Astrocyte (in vitro differentiated cells and primary cell): ENCODE results near the gene PCSK5. TPM values are rescaled to one million over a fixed set of nuclear protein-coding genes. Genes with fewer than 3 reads are reported as not detected.

ENCODE experiments used
- DNase-seq: peaks from one replicate; pipeline ENCODE4 v3.0.0-alpha.2; 2010; ENCODE audit warnings: low read depth
- FAIRE-seq: peaks from 2 replicates; lab custom pipeline; 2011; peaks lifted over from hg19 to GRCh38; lab: Jason Lieb, UNC
- H2AFZ ChIP-seq: 2 replicates; pipeline ENCODE4 v1.6.0; 2012; ENCODE audit warnings: low read depth, low read length, inconsistent platforms
- H3K27ac ChIP-seq: 2 replicates; pipeline ENCODE4 v1.5.1; 2011; ENCODE audit warnings: low read depth, low read length, inconsistent platforms
- H3K27me3 ChIP-seq: 2 replicates; pipeline ENCODE4 v1.6.0; 2011; ENCODE audit warnings: low read length, inconsistent platforms; ENCODE audit not compliant: insufficient read depth
- H3K36me3 ChIP-seq: 2 replicates; pipeline ENCODE4 v1.5.1; 2011; ENCODE audit warnings: low read length, inconsistent platforms; ENCODE audit not compliant: insufficient read depth
- H3K4me1 ChIP-seq: 2 replicates; pipeline ENCODE4 v1.5.1; 2011; ENCODE audit warnings: low read length, inconsistent platforms; ENCODE audit not compliant: insufficient read depth
- H3K4me2 ChIP-seq: 2 replicates; pipeline ENCODE4 v1.6.0; 2012; ENCODE audit warnings: low read length, inconsistent platforms
- H3K4me3 ChIP-seq: 2 replicates; pipeline ENCODE4 v1.5.1; 2011; ENCODE audit warnings: low read depth, mild to moderate bottlenecking, low read length, inconsistent platforms; ENCODE audit not compliant: insufficient read depth
- H3K79me2 ChIP-seq: 2 replicates; pipeline ENCODE4 v1.6.0; 2012; ENCODE audit warnings: mild to moderate bottlenecking, low read length, inconsistent platforms; ENCODE audit not compliant: insufficient read depth
- H3K9ac ChIP-seq: 2 replicates; pipeline ENCODE4 v1.6.0; 2012; ENCODE audit warnings: mild to moderate bottlenecking, low read length, inconsistent platforms
- H3K9me3 ChIP-seq: 2 replicates; pipeline ENCODE4 v1.5.1; 2012; ENCODE audit warnings: low read depth, mild to moderate bottlenecking, low read length, inconsistent platforms; ENCODE audit not compliant: insufficient read depth
- H4K20me1 ChIP-seq: 2 replicates; pipeline ENCODE4 v1.6.0; 2012; ENCODE audit warnings: low read length, inconsistent platforms; ENCODE audit not compliant: insufficient read depth
- H3K27ac Mint-ChIP-seq: one replicate; pipeline ENCODE4 v1.8.0; 2021; ENCODE audit warnings: mild to moderate bottlenecking, mixed read lengths; ENCODE audit not compliant: unreplicated experiment
- H3K27me3 Mint-ChIP-seq: one replicate; pipeline ENCODE4 v1.8.0; 2021; ENCODE audit warnings: low read depth, mixed read lengths; ENCODE audit not compliant: unreplicated experiment
- H3K36me3 Mint-ChIP-seq: one replicate; pipeline ENCODE4 v1.8.0; 2021; ENCODE audit warnings: low read depth, mixed read lengths; ENCODE audit not compliant: unreplicated experiment
- H3K4me1 Mint-ChIP-seq: one replicate; pipeline ENCODE4 v1.8.0; 2021; ENCODE audit warnings: low read depth, mixed read lengths; ENCODE audit not compliant: unreplicated experiment
- H3K4me3 Mint-ChIP-seq: one replicate; pipeline ENCODE4 v1.8.0; 2021; ENCODE audit warnings: mild to moderate bottlenecking, moderate library complexity, mixed read lengths; ENCODE audit not compliant: unreplicated experiment
- H3K9me3 Mint-ChIP-seq: one replicate; pipeline ENCODE4 v1.8.0; 2021; ENCODE audit warnings: mild to moderate bottlenecking, mixed read lengths; ENCODE audit not compliant: unreplicated experiment
- CTCF ChIP-seq: IDR thresholded peaks from 2 replicates; pipeline ENCODE4 v1.5.1; 2011; ENCODE audit warnings: low read depth, mild to moderate bottlenecking, inconsistent platforms, low read length, moderate library complexity; ENCODE audit not compliant: insufficient read depth
- EZH2 ChIP-seq: IDR thresholded peaks from 2 replicates; pipeline ENCODE4 v1.6.1; 2012; ENCODE audit warnings: mild to moderate bottlenecking, low read length, inconsistent platforms; ENCODE audit not compliant: insufficient read depth
- total RNA-seq: library from RNA; stranded (reverse); gene quantifications from 2 replicates; pipeline ENCODE4 v1.2.1, GENCODE V29; 2021

The PCSK5 gene
- total RNA-seq, 1 donor from 2014 or later: 13.1 TPM

- Mint-ChIP-seq H3K27ac (no peak overlapping the region), H3K9me3 (no peaks in the 10 kb centered on the region), H3K4me1 (peaks cover 4% of the 10 kb centered on the region), H3K4me3 (no peak overlapping the region), H3K27me3 (no peaks in the 10 kb centered on the region), H3K36me3 (no peaks in the 10 kb centered on the region)
- H3K79me2 ChIP-seq: no peaks in the 10 kb centered on the region
- H3K36me3 ChIP-seq: no peaks in the 10 kb centered on the region
- no peaks in the 10 kb centered on the region for H3K27me3 ChIP-seq
- FAIRE-seq (no peak), DNase-seq (no peak)
- no peaks in the 10 kb centered on the region for H4K20me1 ChIP-seq
- no peak for TF ChIP-seq CTCF
- TF ChIP-seq EZH2: no peak
- no peak overlapping the region for H3K4me3 ChIP-seq
- no peak overlapping the region for H3K4me2 ChIP-seq
- H3K9me3 ChIP-seq: no peaks in the 10 kb centered on the region
- H3K27ac ChIP-seq: no peak overlapping the region
- no peaks in the 10 kb centered on the region for H3K4me1 ChIP-seq
- no peak overlapping the region for H3K9ac ChIP-seq
- no peak overlapping the region for H2AFZ ChIP-seq
Measured at GRCh38 chr9:75873712-75874111, 16.8 kb upstream of the PCSK5 start.

- no peak overlapping the region for H3K4me3 Mint-ChIP-seq
- Histone ChIP-seq H3K27me3 (no peaks in the 10 kb centered on the region), H3K9me3 (no peaks in the 10 kb centered on the region), H3K36me3 (no peaks in the 10 kb centered on the region), H4K20me1 (no peaks in the 10 kb centered on the region), H2AFZ (no peak overlapping the region), H3K9ac (no peak overlapping the region), H3K4me3 (no peak overlapping the region), H3K79me2 (no peaks in the 10 kb centered on the region), H3K4me2 (no peak overlapping the region), H3K27ac (no peak overlapping the region), H3K4me1 (peaks cover 6% of the 10 kb centered on the region)
- no peak for FAIRE-seq
- H3K27ac Mint-ChIP-seq: no peak overlapping the region
- no peaks in the 10 kb centered on the region for H3K9me3 Mint-ChIP-seq
- H3K27me3 Mint-ChIP-seq: no peaks in the 10 kb centered on the region
- TF ChIP-seq EZH2 (no peak), CTCF (no peak)
- no peaks in the 10 kb centered on the region for H3K36me3 Mint-ChIP-seq
- no peak for DNase-seq
- H3K4me1 Mint-ChIP-seq: peaks cover 15% of the 10 kb centered on the region
Measured at GRCh38 chr9:75876999-75877640, 13.4 kb upstream of the PCSK5 start.

GRCh38 chr9:75878488-75878860, 12.0 kb upstream of the PCSK5 start:
- H4K20me1 ChIP-seq: no peaks in the 10 kb centered on the region
- H3K9me3 Mint-ChIP-seq: no peaks in the 10 kb centered on the region

More at GRCh38 chr9:75878488-75878860, 12.0 kb upstream of the PCSK5 start:
- H2AFZ ChIP-seq: no peak overlapping the region
- TF ChIP-seq EZH2: no peak
- no peak for TF ChIP-seq CTCF
- no peaks in the 10 kb centered on the region for H3K27me3 ChIP-seq
- H3K4me3 ChIP-seq: no peak overlapping the region
- no peaks in the 10 kb centered on the region for H3K79me2 ChIP-seq
- no peak overlapping the region for H3K27ac ChIP-seq
- no peak overlapping the region for H3K9ac ChIP-seq
- Mint-ChIP-seq H3K4me3 (no peak overlapping the region), H3K36me3 (no peaks in the 10 kb centered on the region), H3K4me1 (peaks cover 15% of the 10 kb centered on the region), H3K27ac (peak overlapping the region; percentile 60), H3K27me3 (no peaks in the 10 kb centered on the region)
- DNase-seq: no peak
- no peak overlapping the region for H3K4me2 ChIP-seq
- peaks cover 6% of the 10 kb centered on the region for H3K4me1 ChIP-seq
- no peaks in the 10 kb centered on the region for H3K9me3 ChIP-seq
- FAIRE-seq: no peak
- H3K36me3 ChIP-seq: no peaks in the 10 kb centered on the region
